Omental fat pad (tissue), 4 donors: ENCODE results near the gene WDR38. TPM values are rescaled to one million over a fixed set of nuclear protein-coding genes. Genes with fewer than 3 reads are reported as not detected.

ENCODE experiments used
- ATAC-seq: fragments of 150-250 bp; one replicate; pipeline ENCODE4 v1.9.1; 2016; ENCODE audit warnings: mild to moderate bottlenecking, moderate library complexity; ENCODE audit not compliant: low FRiP score
- DNase-seq: peaks from one replicate; pipeline ENCODE4 v3.0.0-alpha.2; 2019; ENCODE audit warnings: low spot score
- total RNA-seq, 4 donors: library from RNA; depleted of rRNA; stranded (reverse); fragments of >200 nt; gene quantifications; one replicate each; pipeline ENCODE4 v1.1.0, GENCODE V29; 2016
- TF ChIP-seq, protein P1 (sequence below), 3 donors: fragments of 450-650 bp; IDR thresholded peaks; one replicate each; pipeline ENCODE4 v1.5.1; 2016 to 2017; ENCODE audit warnings: antibody characterized with exemption in 3 of 3, mild to moderate bottlenecking in 3 of 3, moderate library complexity in 2 of 3

The WDR38 gene
- total RNA-seq, 4 donors from 2014 or later, result 0.36 TPM; not detected in 3

GRCh38 chr9:124884376-124884775 lies 31.1 kb downstream of the WDR38 start:
- ATAC-seq (no peak), DNase-seq (no peak)
- TF ChIP-seq, protein P1, sequence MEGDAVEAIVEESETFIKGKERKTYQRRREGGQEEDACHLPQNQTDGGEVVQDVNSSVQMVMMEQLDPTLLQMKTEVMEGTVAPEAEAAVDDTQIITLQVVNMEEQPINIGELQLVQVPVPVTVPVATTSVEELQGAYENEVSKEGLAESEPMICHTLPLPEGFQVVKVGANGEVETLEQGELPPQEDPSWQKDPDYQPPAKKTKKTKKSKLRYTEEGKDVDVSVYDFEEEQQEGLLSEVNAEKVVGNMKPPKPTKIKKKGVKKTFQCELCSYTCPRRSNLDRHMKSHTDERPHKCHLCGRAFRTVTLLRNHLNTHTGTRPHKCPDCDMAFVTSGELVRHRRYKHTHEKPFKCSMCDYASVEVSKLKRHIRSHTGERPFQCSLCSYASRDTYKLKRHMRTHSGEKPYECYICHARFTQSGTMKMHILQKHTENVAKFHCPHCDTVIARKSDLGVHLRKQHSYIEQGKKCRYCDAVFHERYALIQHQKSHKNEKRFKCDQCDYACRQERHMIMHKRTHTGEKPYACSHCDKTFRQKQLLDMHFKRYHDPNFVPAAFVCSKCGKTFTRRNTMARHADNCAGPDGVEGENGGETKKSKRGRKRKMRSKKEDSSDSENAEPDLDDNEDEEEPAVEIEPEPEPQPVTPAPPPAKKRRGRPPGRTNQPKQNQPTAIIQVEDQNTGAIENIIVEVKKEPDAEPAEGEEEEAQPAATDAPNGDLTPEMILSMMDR (IDR thresholded peaks at IDR 0.05), result no peak

- ATAC-seq (no peak), DNase-seq (no peak)
- TF ChIP-seq, protein P1 (IDR thresholded peaks at IDR 0.05), result no peak
Observed at GRCh38 chr9:124885551-124885950, 32.3 kb downstream of the WDR38 start.

- TF ChIP-seq, protein P1 (IDR thresholded peaks at IDR 0.05), result no peak
- DNase-seq (no peak), ATAC-seq (no peak)
Observed at GRCh38 chr9:124886461-124886860, 33.2 kb downstream of the WDR38 start.

DNA sequence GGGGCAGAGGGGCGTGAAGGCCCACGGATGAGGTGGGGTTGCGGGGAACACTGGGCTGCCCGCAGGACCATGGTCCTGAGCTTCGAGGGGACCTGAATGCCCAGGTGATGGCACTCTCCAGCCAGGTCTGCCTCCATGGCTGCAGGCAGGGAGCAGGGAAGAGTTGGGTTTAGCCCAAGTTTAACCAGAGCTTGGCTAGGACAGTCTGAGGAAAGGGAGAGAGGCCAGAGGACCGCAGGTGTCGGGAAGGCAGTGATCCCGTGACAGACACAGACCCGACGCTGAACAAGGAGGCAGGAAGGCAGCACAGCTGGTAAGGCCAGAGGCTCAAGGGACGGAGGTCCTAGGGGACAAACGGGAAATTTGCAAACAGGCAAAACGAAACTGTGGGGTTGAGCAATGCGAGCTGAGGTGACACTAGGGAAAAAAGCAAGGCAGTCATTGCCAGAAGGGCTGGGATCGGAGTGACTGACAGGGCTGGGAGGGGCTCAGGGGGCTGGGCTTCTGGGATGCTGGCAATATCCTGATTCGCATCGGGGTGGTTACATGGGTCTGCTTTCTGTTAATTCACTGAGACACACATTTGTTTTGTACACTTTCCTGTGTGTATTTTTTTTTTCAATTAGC lies 33.7 kb downstream of the WDR38 start:
- TF ChIP-seq, protein P1 (IDR thresholded peaks at IDR 0.05), result no peak
- DNase-seq (no peak), ATAC-seq (no peak)

DNA sequence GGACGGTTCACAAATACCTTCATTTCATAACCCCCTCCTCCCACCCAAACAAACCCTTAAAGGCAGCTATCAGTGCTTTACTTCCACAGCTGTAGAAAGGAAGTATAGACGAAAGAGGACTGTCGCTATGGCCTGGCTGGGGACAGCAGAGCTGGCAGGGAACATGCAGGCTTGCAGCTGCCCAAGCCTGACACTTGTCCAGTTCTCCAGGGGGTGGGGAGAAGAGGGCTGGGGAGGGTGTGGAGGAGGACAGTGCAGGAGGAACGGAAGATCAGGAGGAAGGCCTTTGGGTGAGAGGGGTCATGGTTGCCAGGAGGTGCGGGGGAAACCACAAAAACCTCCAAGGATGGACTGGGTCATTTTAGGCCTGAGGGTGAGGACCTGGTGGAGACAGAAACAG lies 34.6 kb downstream of the WDR38 start:
- no peak for ATAC-seq
- TF ChIP-seq, protein P1 (IDR thresholded peaks at IDR 0.05), result no peak
- DNase-seq, result no peak

GRCh38 chr9:124889006-124889405 lies 35.7 kb downstream of the WDR38 start:
- DNase-seq (no peak), ATAC-seq (no peak)
- TF ChIP-seq, protein P1 (IDR thresholded peaks at IDR 0.05), result no peak

- DNase-seq, result no peak
- no peak for ATAC-seq
- TF ChIP-seq, protein P1 (IDR thresholded peaks at IDR 0.05), result no peak
Observed at GRCh38 chr9:124890179-124890578, 36.9 kb downstream of the WDR38 start.
